Smooth muscle cell of the pulmonary artery (primary cell): ENCODE data around the gene OR6C2. TPM values are rescaled to one million over a fixed set of nuclear protein-coding genes. Genes with fewer than 3 reads are reported as not detected.

Experiments
- total RNA-seq: library from RNA; depleted of rRNA; stranded (reverse); fragments of >200 nt; gene quantifications from 2 replicates; pipeline ENCODE4 v1.2.3, GENCODE V29; 2014

OR6C2 gene
- total RNA-seq: not detected in 2 replicates

GRCh38 chr12:55443776-55444175 lies at the start of gene OR6C2:
Gene OR6C2, plus strand, starts transcription at chr12:55444076. Its CDS starts 8,138 bp downstream, at chr12:55452214.

DNA sequence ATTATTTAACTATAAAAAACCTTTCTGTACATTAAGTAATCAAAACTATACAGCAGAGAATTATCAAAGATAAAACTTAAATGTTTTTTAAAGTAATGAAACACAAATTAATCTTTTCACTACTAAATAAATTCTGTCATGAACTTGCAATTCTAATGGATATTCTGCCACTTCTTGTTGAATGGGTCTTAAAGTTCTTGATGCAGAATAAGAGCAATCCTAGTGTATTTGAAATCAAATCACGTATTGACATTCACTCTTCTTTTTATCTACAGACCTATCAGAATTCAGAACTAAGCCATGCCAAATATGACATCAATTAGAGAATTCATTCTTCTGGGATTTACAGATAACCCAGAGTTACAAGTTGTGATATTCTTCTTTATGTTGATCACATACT lies 43.6 kb upstream of the OR6C2 start, which contains the start of gene OR6C65:
Gene OR6C65, plus strand, starts transcription at position 301 of the 400 bp plus-strand sequence. Its CDS starts 0 bp downstream, at position 301.

DNA sequence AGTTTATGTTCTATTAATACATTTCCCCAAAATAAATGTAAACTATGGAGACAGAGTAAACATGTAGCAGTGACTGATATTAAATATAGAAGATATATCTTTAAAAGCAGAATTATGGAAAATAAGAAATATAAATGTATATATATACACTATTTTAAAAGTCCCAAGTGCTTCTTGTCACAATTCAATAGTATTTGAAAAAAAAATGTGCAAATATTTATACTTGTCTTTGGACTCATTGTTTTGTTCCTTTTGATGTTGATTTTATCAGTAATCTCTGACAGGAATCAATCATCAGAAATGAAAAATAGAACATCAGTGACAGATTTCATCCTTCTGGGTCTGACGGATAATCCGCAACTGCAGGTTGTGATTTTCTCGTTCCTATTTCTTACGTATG lies 17.9 kb upstream of the OR6C2 start, which contains the start of gene OR6C76:
Gene OR6C76, plus strand, starts transcription at position 301 of the 400 bp plus-strand sequence. Its CDS starts 0 bp downstream, at position 301.

GRCh38 chr12:55470088-55470829 lies 26.4 kb downstream of the OR6C2 start, which contains the start of gene OR6C70:
Gene OR6C70, minus strand, starts transcription at chr12:55470138. Its CDS starts 0 bp downstream, at chr12:55470138.

GRCh38 chr12:55492078-55492477 lies 48.2 kb downstream of the OR6C2 start, which contains the start of gene OR6C68:
Gene OR6C68, plus strand, starts transcription at chr12:55492378. Its CDS starts 0 bp downstream, at chr12:55492378.

Other genes with a start within 250 kb of the OR6C2 start
- gene OR10A7, start 223.1 kb upstream of the OR6C2 start, total RNA-seq: not detected in 2 replicates
- gene OR6C74, start 199.5 kb upstream of the OR6C2 start, total RNA-seq: not detected in 2 replicates
- gene OR6C6, start 147.5 kb upstream of the OR6C2 start, total RNA-seq: not detected in 2 replicates
- not detected in 2 replicates for gene OR6C1, start 129.7 kb upstream of the OR6C2 start, total RNA-seq
- gene OR6C3, start 113.3 kb upstream of the OR6C2 start, total RNA-seq: not detected in 2 replicates
- not detected in 2 replicates for gene OR6C75, start 81.1 kb upstream of the OR6C2 start, total RNA-seq
- not detected in 2 replicates for gene OR6C65, start 43.5 kb upstream of the OR6C2 start, total RNA-seq
- not detected in 2 replicates for gene OR6C76, start 17.8 kb upstream of the OR6C2 start, total RNA-seq
- not detected in 2 replicates for gene OR6C70, start 26.1 kb downstream of the OR6C2 start, total RNA-seq
- not detected in 2 replicates for gene OR6C68, start 48.3 kb downstream of the OR6C2 start, total RNA-seq
- not detected in 2 replicates for gene OR6C4, start 105.5 kb downstream of the OR6C2 start, total RNA-seq
- not detected in 2 replicates for gene OR2AP1, start 128.4 kb downstream of the OR6C2 start, total RNA-seq
- not detected in 2 replicates for gene OR10P1, start 192.8 kb downstream of the OR6C2 start, total RNA-seq